HG03066 (cell line): ENCODE measurements around the gene DHX29.
"Not testable (repeated sequence)": the region's sequence is repeated elsewhere in the genome, so short reads cannot be mapped to it uniquely, and the experiment has no call there.

ENCODE experiments used
- ATAC-seq: cut with Tn5 transposase; IDR thresholded peaks from one replicate; pipeline ENCODE4 v1.9.1; 2021; ENCODE audit warnings: low read depth; ENCODE audit not compliant: unreplicated experiment

The DHX29 gene

GRCh38 chr5:55318237-55318636 is 10.7 kb upstream of the DHX29 start:
- ATAC-seq = not testable (repeated sequence)

GRCh38 chr5:55316837-55317236 is 9.3 kb upstream of the DHX29 start:
- no peak for ATAC-seq

GRCh38 chr5:55316289-55316688 is 8.8 kb upstream of the DHX29 start:
- ATAC-seq = no peak

DNA sequence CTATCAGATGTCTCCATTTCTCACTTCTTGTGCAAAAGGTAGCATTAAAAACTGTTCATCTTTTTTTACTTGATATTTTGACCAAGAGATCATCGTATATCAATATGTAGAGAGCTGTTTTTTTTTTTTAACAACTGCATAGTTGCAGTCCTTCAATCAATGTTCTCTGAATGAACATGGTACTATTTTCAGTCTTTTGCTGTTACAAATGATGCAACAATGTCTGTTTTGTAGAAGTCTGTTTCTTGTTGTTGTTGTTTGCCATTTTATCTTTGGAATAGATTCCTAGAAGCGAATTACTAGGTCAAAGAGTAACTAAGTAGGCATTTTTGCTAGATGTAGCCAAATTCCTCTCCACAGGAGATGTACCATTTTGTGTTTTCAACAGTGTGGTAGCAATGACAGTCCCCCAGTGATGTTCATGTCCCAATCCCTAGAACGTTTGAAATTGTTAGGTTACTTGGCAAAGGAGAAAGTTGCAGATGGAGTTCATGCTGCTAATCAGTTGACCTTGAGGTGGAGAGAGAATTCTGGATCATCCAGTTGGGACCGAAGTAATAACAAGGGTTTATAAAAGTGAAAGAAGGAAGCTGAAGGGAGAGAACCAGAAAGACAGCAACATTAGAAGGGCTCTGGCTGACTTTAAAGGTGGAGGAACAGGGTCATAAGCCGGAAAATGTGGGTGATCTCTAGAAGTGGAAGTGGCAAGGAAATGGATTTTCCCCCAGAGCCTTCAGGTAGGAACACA is 6.5 kb upstream of the DHX29 start:
- ATAC-seq = no peak

DNA sequence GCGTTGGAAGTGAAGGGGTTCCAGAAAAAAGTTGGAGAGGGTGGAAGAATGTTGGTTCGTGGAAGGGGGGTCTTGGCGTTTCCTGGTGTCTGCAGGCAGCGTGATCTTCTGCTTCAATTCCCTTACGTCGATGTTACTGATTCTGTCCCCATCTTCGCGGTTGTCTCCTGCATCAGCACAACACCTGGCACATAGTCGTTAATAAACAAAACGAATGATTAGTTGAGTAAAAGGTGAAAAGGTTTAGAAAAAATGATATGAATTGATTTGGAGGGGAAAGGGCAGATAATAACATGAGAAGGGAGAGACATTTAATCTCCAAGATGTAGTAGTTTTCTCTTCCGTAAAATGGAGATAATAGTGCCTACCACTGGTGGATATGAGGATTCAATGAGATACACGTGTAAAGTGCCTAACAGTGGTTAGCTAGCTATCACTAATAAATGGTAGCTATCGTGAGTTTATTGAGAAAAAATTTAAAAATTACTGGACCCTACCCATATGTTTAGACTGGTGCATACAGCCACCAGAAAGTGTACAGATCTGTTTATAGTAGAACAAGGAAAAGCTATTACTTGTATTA is 851 bp upstream of the DHX29 start:
- peak; percentile 16 for ATAC-seq

DNA sequence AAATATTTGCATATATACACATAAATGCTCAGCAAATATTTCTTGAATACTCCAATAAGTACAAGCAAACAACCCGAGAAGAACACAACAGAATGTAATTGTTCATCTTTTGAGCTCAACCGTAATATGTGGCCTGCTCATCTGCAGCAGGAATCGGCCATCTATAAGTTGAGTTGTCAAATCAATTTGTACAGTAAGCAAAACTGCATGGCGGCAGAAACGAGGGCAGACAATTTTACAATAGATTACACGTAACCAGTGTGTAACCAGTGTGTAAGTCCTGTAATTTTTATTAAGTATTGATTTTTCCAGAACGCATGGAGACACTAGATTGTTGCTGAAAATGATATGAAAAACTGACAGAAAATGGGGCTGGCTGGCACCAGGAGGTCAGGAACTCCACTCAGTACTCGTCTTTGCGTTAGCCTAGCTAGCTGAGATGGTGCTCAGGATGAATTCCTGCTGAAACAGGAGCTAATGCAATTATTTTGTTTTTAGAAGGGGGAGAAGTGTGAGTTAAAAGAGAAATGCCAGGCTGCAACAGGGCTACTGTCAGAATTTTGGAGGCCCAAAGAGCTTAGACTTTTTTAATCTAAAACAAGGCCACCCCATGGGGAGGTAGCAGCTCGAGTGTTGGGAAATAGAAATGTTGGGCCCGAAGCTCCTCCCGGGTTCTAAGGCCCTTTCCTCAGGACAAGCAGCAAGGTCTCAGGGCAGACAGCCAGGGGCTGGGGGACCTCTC is 682 bp downstream of the DHX29 start:
- no peak for ATAC-seq

GRCh38 chr5:55305345-55305744 is 2.1 kb downstream of the DHX29 start:
- no peak for ATAC-seq

DNA sequence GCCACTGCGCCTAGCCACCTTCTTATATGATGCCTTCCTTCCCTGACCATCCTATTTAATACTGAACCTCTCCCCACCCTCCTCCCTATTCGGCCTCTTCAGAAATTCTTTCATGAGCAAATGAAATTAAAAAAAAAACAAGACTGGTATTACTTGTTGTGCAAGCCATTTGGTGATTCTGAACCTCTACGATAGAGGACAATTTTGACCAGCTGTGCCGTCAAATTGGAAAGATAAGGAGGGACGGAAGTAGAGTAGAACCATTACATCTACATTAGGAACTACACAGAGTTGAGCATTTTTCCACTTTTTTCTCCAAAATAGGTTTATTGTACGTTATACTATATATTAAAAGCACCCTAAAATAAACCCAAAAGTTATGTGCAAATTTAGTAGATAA is 2.9 kb downstream of the DHX29 start:
- ATAC-seq = no peak

- ATAC-seq = no peak
Observed at GRCh38 chr5:55303238-55303690, 4.2 kb downstream of the DHX29 start.

DNA sequence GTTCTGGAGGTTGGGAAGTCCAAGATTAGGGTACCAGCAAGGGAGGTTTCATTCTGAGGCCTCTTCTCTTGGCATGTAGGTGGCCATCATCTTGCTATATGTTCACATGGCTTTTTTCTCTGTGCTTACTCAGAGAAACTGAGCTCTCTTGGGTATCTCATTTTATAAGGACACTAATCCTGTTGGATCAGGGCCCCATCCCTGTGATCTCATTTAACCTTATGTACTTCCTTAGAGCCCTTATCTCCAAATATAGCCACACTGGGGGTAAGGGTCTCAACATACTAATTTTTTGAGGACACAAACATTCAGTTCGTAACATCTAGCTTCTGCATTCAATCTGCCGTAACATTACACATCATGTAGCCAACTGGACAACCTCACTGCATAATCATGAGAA is 6.6 kb downstream of the DHX29 start:
- no peak for ATAC-seq

- ATAC-seq = no peak
Observed at GRCh38 chr5:55294935-55295334, 12.6 kb downstream of the DHX29 start.

DNA sequence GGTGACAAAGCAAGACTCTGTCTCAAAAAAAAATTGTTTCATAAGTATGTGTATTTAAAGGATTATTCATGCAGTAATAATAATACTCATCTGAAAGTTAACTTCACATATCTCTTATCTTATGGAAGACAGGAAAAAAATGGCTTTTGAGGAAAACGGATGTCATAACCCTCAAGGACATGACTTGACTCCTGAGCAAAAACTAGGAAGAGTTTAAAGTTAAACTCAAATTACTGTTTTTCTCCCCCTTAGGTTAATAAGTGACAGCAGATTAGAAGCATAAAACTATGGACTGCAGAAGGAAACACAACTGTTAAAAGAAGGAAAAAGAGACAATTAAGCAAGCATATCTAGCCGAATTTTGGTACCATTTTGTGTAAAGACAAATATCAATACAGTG is 16.5 kb downstream of the DHX29 start:
- no peak for ATAC-seq

- no peak for ATAC-seq
Observed at GRCh38 chr5:55289808-55290207, 17.7 kb downstream of the DHX29 start.

- no peak for ATAC-seq
Observed at GRCh38 chr5:55286411-55286933, 21.0 kb downstream of the DHX29 start.

DNA sequence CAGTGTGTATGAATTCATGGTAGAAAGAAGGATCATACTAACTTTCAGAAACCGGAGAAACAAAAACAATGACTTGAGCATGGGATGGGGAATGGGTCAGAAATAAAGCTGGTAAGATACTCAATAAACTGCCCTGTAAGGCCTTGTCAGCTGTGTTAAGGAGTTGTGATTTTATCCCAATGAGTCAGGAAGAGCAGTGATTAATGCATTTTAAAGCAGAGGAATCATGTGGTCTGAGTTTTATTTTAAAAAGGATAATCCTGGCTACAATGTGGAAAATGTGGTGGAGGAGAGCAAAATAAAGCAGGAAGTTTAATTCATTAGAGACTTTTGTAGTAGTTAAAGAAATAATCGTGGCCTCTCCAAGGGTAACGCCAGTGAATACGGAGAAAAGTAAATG is 28.7 kb downstream of the DHX29 start:
- no peak for ATAC-seq

- ATAC-seq = no peak
Observed at GRCh38 chr5:55276771-55277170, 30.7 kb downstream of the DHX29 start.

- ATAC-seq = no peak
Observed at GRCh38 chr5:55258339-55258738, 49.2 kb downstream of the DHX29 start.

DNA sequence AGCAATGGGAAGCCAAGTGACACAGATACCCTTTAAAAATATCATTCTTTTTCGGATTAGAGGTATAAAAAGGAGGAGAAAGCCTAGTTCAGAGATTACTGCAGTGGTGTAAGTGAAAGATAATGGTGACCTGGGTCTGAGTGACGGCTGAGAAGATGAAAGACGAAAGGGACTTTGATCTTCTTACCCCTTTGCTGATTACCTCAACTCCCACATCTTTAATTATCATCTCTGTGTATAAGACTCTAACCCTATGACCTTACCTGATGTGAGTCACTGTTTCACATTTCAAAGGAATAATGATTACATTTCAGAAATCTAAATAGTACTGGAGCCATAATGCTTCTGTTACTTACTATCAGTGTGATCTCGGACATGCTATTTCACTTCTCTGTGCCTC is 52.7 kb downstream of the DHX29 start:
- ATAC-seq = no peak

GRCh38 chr5:55250064-55250463 is 57.4 kb downstream of the DHX29 start:
- ATAC-seq = no peak

GRCh38 chr5:55241746-55242145 is 65.7 kb downstream of the DHX29 start:
- ATAC-seq = no peak

DNA sequence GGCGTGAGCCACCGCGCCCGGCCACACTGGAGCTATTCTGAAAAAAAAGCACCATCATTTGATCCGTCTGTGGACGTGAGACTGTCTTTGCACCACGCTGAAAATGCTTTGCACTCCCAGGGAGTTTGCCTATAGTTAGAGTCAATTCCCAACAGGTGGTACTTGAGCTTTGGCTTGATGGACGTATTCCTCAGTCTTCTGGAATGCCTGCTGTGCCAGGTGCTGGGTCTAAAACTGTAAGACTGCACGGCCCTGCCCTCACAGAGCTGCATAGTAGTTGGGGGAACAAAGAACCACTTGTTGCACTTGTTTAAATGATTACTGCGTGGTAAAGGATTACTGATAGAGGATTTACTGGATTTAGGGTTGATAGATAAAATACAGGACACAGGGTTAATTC is 70.7 kb downstream of the DHX29 start:
- no peak for ATAC-seq
